Epidermal melanocyte (primary cell): Measurements from ENCODE around the gene IGSF6.
"Not testable (repeated sequence)": the region's sequence is repeated elsewhere in the genome, so short reads cannot be mapped to it uniquely, and the experiment has no call there.

ENCODE experiments used
- DNase-seq: peaks from one replicate; pipeline ENCODE4 v3.0.0; 2011; ENCODE audit warnings: low spot score; ENCODE audit not compliant: insufficient read length

The IGSF6 gene

GRCh38 chr16:21653571-21653970, 1.2 kb upstream of the IGSF6 start:
- DNase-seq: no peak

- DNase-seq: no peak
These were observed 893 bp downstream of the IGSF6 start for GRCh38 chr16:21651515-21651914.

- DNase-seq: no peak
These were observed 1.9 kb downstream of the IGSF6 start for GRCh38 chr16:21650521-21650920.

- DNase-seq: not testable (repeated sequence)
These were observed 2.5 kb downstream of the IGSF6 start for GRCh38 chr16:21649826-21650406.

GRCh38 chr16:21647562-21648164, 4.7 kb downstream of the IGSF6 start:
- DNase-seq: no peak

GRCh38 chr16:21646721-21647561, 5.5 kb downstream of the IGSF6 start:
- DNase-seq: no peak

GRCh38 chr16:21646091-21646490, 6.3 kb downstream of the IGSF6 start:
- no peak for DNase-seq

GRCh38 chr16:21645261-21645721, 7.1 kb downstream of the IGSF6 start:
- DNase-seq: no peak

- no peak for DNase-seq
These were observed 7.7 kb downstream of the IGSF6 start for GRCh38 chr16:21644674-21645073.

- no peak for DNase-seq
These were observed 8.6 kb downstream of the IGSF6 start for GRCh38 chr16:21643785-21644184.

- DNase-seq: no peak
These were observed 9.5 kb downstream of the IGSF6 start for GRCh38 chr16:21642861-21643260.

- no peak for DNase-seq
These were observed 10.5 kb downstream of the IGSF6 start for GRCh38 chr16:21641916-21642315.

GRCh38 chr16:21639493-21639892, 12.9 kb downstream of the IGSF6 start:
- DNase-seq: no peak

- no peak for DNase-seq
These were observed 13.8 kb downstream of the IGSF6 start for GRCh38 chr16:21638573-21638975.

- no peak for DNase-seq
These were observed 15.1 kb downstream of the IGSF6 start for GRCh38 chr16:21637032-21637968.

GRCh38 chr16:21635694-21636093, 16.7 kb downstream of the IGSF6 start:
- not testable (repeated sequence) for DNase-seq

- no peak for DNase-seq
These were observed 18.2 kb downstream of the IGSF6 start for GRCh38 chr16:21634216-21634615.

GRCh38 chr16:21631951-21632575, 20.3 kb downstream of the IGSF6 start:
- DNase-seq: not testable (repeated sequence)

GRCh38 chr16:21631376-21631775, 21.0 kb downstream of the IGSF6 start:
- not testable (repeated sequence) for DNase-seq

GRCh38 chr16:21630866-21631265, 21.5 kb downstream of the IGSF6 start:
- not testable (repeated sequence) for DNase-seq
